Muscle of leg (tissue), 11 donors: ENCODE results near the gene ERF. TPM values are rescaled to one million over a fixed set of nuclear protein-coding genes. Genes with fewer than 3 reads are reported as not detected.

Source experiments
- DNase-seq: peaks from one replicate; pipeline ENCODE4 v3.0.0; 2013
- H3K27ac ChIP-seq: one replicate; pipeline ENCODE4 v1.5.1; 2013; ENCODE audit warnings: mild to moderate bottlenecking, low read length, control low read depth
- H3K27me3 ChIP-seq: one replicate; pipeline ENCODE4 v1.6.1; 2013; ENCODE audit warnings: low read length; ENCODE audit not compliant: control insufficient read depth, insufficient read depth
- H3K36me3 ChIP-seq: one replicate; pipeline ENCODE4 v1.6.1; 2013; ENCODE audit warnings: low read length; ENCODE audit not compliant: control insufficient read depth, insufficient read depth
- H3K4me1 ChIP-seq: one replicate; pipeline ENCODE4 v1.6.1; 2013; ENCODE audit warnings: low read length; ENCODE audit not compliant: control insufficient read depth, insufficient read depth
- H3K4me3 ChIP-seq: one replicate; pipeline ENCODE4 v1.5.1; 2013; ENCODE audit warnings: low read length, control low read depth
- H3K9me3 ChIP-seq: replicated peaks from 2 replicates; pipeline ENCODE4 v1.6.1; 2013; ENCODE audit warnings: low read depth, low read length; ENCODE audit not compliant: control insufficient read depth
- WGBS: methylation state at CpG from one replicate; pipeline ENCODE4 v1.1.5; 2013; ENCODE audit warnings: missing lambda C conversion rate; ENCODE audit not compliant: insufficient coverage; 5-methylcytosine and 5-hydroxymethylcytosine counted together
- polyA plus RNA-seq, 8 donors: library from polyadenylated mRNA; unstranded; fragments of 120-200 nt; gene quantifications; one replicate each; pipeline versions ENCODE4 v1.2.1 to v1.2.3, GENCODE V29; 2013; ENCODE audit warnings: inconsistent platforms in 1 of 8, low replicate concordance in 1 of 8; ENCODE audit not compliant: insufficient read length in 8 of 8, insufficient read depth in 1 of 8
- total RNA-seq: library from RNA; stranded (reverse); fragments of 120-200 nt; gene quantifications from one replicate; pipeline ENCODE4 v1.2.4, GENCODE V29; 2013

The ERF gene
- total and polyA plus RNA-seq, 9 donors, result 17.3 to 51.6 (median 37.6) TPM

GRCh38 chr19:42255766-42256745 lies 1.1 kb upstream of the ERF start:
- no peaks in the 10 kb centered on the region for H3K27me3 ChIP-seq
- H3K36me3 ChIP-seq, result no peaks in the 10 kb centered on the region
- peak; percentile 91 for DNase-seq
- H3K27ac ChIP-seq, result peak overlapping the region; percentile 99
- H3K4me1 ChIP-seq, result peaks cover 31% of the 10 kb centered on the region
- 1% methylated on average over 28 of the region's 38 CpGs for WGBS
- H3K9me3 ChIP-seq, result no peaks in the 10 kb centered on the region
- peak overlapping the region; percentile 61 for H3K4me3 ChIP-seq

DNA sequence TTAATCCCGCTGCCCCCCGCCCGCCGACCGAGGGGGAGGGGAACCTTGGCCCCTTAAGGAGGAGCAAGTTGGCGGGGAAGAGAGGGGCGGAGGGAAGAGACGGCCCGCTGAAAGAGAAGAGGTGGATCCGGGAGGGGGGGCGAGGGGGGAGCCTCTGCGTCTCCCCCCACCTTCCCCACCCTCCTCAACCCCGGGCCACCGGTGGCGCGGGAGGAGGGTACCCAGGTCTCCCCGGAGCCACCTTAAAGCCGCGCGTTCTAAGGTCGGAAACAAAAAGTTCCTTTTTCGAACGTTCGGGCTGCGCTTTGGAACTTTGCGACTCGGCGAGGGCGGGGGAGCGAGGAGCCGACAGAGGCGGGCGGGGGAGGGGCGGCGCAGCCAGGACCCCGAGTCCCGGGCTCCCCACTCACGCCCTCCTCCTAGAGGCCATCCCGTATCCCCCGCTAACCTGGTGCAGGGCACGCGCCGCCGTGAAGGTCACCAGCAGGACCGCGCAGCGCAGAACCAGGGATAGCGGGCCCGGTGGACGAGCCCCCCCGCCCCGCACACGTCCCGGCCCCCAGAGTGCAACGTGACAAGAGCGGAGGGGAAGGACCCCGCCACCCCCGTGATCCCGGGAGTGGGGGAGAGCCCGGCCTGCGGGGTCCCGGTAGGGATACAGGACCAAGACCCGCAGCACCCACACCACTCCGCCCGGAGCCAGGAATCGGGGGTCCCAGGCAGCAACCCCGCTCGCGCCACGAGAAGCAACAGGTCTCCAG lies 659 bp downstream of the ERF start:
- peaks cover 9% of the 10 kb centered on the region for H3K36me3 ChIP-seq
- no peaks in the 10 kb centered on the region for H3K9me3 ChIP-seq
- WGBS, result under 1% methylated on average over 44 of the region's 70 CpGs
- DNase-seq, result peak; percentile 94
- H3K4me1 ChIP-seq, result peaks cover 48% of the 10 kb centered on the region
- H3K27me3 ChIP-seq, result no peaks in the 10 kb centered on the region
- H3K27ac ChIP-seq, result peak overlapping the region; percentile 88
- H3K4me3 ChIP-seq, result peak overlapping the region; percentile 99

DNA sequence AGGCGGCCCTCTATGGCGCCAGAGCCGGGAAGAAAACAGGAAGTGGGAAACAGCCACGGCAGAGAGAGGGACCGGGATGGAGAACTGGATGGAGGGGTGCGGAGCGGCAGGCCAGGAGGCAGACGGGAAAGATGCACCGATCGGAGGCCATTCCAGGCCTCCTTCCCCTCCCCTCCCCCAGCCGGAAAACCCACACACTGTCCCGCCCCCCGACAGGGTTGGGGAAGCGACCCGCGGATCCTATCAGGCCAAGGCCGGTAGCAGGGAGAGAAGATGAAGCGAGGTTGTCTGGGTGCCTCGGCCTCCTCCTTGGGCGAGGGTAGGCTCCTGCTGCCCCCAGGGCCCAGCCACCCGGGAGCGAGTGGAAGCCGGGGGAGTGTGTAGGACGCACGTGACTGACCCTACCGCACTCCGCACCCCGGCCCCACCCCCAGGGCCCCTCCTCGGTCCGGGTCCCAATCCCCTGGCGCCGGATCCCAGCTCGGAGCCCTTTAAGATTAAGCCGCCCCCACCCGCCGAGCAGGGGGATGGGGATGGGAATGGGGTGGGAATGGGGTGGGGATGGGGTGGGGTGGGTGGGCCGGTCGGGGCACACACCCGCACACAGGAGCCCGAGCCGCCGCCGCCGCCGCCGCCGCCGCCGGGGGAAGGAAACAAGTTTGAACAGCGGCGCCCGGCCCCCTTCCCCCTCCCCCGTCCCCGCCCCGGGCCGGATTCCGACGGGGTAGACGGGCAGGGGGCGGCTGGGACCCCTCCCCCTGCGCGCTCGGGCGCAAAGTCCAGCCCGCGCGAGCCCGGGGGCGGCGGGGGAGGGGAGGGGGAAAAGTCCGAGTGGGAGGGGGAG lies 1.5 kb downstream of the ERF start:
- peaks cover 17% of the 10 kb centered on the region for H3K36me3 ChIP-seq
- peak; percentile 80 for DNase-seq
- peaks cover 52% of the 10 kb centered on the region for H3K4me1 ChIP-seq
- peak overlapping the region; percentile 97 for H3K27ac ChIP-seq
- peak overlapping the region; percentile 99 for H3K4me3 ChIP-seq
- 1% methylated on average over 10 of the region's 71 CpGs for WGBS
- H3K9me3 ChIP-seq, result no peaks in the 10 kb centered on the region
- no peaks in the 10 kb centered on the region for H3K27me3 ChIP-seq

GRCh38 chr19:42252365-42253244 lies 2.3 kb downstream of the ERF start:
- no peaks in the 10 kb centered on the region for H3K9me3 ChIP-seq
- H3K4me1 ChIP-seq, result peaks cover 52% of the 10 kb centered on the region
- DNase-seq, result peak; percentile 87
- peak overlapping the region; percentile 97 for H3K27ac ChIP-seq
- H3K36me3 ChIP-seq, result peaks cover 23% of the 10 kb centered on the region
- peak overlapping the region; percentile 99 for H3K4me3 ChIP-seq
- no peaks in the 10 kb centered on the region for H3K27me3 ChIP-seq
- WGBS, result 5% methylated on average over 9 of the region's 27 CpGs

GRCh38 chr19:42251572-42252358 lies 3.2 kb downstream of the ERF start:
- Histone ChIP-seq H3K27ac (peak overlapping the region; percentile 92), H3K36me3 (peaks cover 26% of the 10 kb centered on the region), H3K4me3 (peak overlapping the region; percentile 15), H3K27me3 (no peaks in the 10 kb centered on the region), H3K9me3 (no peaks in the 10 kb centered on the region), H3K4me1 (peaks cover 56% of the 10 kb centered on the region)
- peak; percentile 46 for DNase-seq
- 80% methylated on average over 3 of the region's 4 CpGs for WGBS

GRCh38 chr19:42250666-42251531 lies 4.0 kb downstream of the ERF start:
- Histone ChIP-seq H3K27me3 (no peaks in the 10 kb centered on the region), H3K9me3 (no peaks in the 10 kb centered on the region), H3K36me3 (peaks cover 30% of the 10 kb centered on the region), H3K4me1 (peaks cover 58% of the 10 kb centered on the region), H3K27ac (peak overlapping the region; percentile 92), H3K4me3 (peak overlapping the region; percentile 1)
- peak; percentile 61 for DNase-seq
- 13% methylated on average over 12 of the region's 19 CpGs for WGBS

DNA sequence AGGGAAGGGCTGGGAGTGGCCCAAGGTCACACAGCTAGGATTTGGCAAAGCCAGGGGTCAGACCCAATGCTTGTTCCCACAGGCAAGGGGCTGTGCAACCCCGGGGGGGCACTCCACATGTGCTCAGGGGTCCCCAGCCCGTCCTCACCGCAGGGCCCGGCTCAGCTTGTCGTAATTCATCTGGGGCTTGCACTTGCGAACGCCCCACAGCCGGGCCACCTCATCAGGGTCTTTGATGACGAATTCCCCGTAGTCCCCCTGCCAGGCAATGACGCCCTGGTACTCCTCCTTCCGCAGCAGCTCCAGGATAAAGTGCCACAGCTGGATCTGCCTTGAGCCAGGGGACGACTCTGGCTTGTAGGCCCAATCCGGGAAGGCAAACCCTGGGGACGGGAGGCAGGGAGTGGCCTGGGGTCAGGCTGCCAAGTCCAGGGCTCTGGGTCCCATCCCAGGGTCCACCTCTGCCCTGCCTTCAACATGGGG lies 4.7 kb downstream of the ERF start:
- H3K27ac ChIP-seq, result peak overlapping the region; percentile 62
- no peak for DNase-seq
- peaks cover 30% of the 10 kb centered on the region for H3K36me3 ChIP-seq
- peaks cover 63% of the 10 kb centered on the region for H3K4me1 ChIP-seq
- H3K9me3 ChIP-seq, result no peaks in the 10 kb centered on the region
- no peak overlapping the region for H3K4me3 ChIP-seq
- 50% methylated on average over 12 of the region's 15 CpGs for WGBS
- H3K27me3 ChIP-seq, result no peaks in the 10 kb centered on the region

GRCh38 chr19:42249769-42250168 lies 5.2 kb downstream of the ERF start:
- Histone ChIP-seq H3K4me1 (peaks cover 67% of the 10 kb centered on the region), H3K27ac (peak overlapping the region; percentile 62), H3K36me3 (peaks cover 30% of the 10 kb centered on the region), H3K9me3 (no peaks in the 10 kb centered on the region), H3K27me3 (no peaks in the 10 kb centered on the region), H3K4me3 (no peak overlapping the region)
- WGBS, result 69% methylated on average over 6 of the region's 6 CpGs
- no peak for DNase-seq
